Right lung (tissue), 5 donors: ENCODE results near the gene FBN1. TPM values are rescaled to one million over a fixed set of nuclear protein-coding genes. Genes with fewer than 3 reads are reported as not detected.

Source experiments
- DNase-seq, 2 donors: peaks; one replicate each; pipeline ENCODE4 v3.0.0-alpha.2; 2013
- polyA plus RNA-seq, 5 donors: library from polyadenylated mRNA; unstranded; fragments of 120-200 nt; gene quantifications; one replicate each; pipeline versions ENCODE4 v1.2.1 to v1.2.3, GENCODE V29; 2013; ENCODE audit warnings: inconsistent platforms in 1 of 5, low replicate concordance in 1 of 5; ENCODE audit not compliant: insufficient read length in 5 of 5, insufficient read depth in 1 of 5

The FBN1 gene
- polyA plus RNA-seq, 5 donors = 78.7 to 99.3 (median 85.4) TPM

DNA sequence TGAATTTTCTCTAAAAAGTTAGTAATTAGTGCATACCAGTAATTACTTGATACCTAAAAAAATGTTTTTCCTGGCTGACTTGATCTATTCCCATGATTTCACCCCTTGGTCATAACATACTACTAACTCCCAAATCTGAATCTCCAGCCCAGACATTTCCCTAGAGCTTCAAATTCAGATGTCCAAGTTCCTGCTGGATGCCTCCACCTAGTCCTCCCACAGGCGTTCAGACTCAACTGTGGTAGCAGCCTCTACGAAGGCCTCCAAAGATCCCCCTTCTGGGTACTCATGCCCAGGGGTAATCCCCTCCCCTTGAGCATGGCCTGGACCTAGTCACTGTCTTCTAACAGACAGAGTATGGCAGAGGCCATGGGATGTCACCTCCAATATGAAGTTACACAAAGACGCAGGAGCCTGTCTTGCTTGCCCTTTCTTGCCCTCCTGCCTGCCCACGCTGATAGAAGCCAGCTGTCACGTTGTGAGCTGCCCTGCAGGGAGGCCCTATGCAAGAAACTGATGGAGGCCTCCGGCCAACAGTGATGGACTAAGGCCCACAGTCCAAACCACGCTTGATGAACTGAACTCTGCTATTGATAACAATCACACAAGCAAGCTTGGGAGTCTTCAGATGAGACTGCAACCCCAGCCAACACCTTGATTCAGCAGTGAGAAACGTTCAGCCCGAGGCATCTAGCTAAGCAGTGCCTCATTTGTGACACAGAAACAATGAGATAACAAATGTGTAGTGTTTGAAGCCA, 8.6 kb upstream of the FBN1 start:
- no peak for DNase-seq

DNA sequence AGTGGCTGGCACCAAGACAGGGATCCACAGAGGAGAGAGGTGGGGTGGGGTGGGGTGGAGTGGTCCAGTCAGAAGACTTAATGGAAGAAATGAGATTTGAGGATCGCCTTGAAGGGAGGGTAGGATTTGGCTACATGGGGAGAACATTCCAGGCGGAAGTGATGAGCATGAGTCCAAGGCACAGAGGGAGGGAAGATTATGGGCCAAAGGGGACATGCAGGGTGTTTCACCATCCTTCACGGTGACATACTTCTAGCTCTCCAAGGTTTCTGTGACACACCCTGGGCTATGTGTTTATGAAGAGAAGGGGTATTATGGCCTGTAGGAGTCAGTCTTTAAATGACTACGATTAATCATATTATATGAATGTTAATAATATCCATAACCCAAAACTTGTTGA, 7.7 kb upstream of the FBN1 start:
- DNase-seq = no peak

DNA sequence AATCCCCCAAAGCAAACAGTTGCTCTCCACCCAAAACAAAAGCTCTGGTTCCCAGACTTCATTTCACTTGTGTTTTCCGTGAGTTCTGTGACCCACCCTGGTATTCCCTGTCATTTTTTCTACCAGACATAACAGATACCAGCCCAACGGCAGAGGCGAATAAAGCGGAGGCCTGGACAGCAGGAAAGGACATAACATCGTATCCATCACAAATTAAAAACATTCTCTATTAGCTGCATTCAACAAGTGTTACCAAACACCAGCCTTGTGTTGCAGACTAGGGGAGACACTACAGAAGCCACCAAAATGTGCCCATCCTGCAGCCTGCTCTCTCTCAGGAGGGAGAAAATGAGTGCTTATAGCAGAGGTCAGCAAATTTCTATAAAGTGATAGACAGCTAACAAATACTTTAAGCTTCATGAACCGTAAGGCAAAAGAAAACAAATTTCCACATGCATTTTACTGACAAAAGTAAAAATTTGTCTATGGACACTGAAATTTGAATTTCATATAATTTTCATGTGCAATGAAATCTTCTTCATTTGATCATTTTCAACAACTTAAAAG, 7.1 kb upstream of the FBN1 start:
- DNase-seq = no peak

DNA sequence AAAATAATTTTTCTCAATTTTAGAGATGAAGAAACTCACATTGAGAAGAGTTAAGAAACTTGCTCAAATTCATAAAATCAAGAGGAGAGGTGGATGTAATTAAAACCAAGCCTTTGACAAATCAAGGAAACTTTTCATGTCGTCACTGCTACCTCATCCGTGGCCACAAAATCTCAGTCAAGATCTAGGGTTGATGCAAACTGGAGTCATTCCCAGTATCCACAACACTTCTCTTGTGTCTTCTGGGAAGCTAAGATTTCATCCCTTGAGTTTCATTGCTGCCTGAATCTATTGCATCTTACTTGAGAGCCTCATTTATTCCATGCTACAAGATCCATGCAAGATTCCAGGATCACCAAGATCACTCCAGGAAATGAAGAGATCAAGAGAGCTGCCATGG, 5.4 kb upstream of the FBN1 start:
- DNase-seq = no peak

DNA sequence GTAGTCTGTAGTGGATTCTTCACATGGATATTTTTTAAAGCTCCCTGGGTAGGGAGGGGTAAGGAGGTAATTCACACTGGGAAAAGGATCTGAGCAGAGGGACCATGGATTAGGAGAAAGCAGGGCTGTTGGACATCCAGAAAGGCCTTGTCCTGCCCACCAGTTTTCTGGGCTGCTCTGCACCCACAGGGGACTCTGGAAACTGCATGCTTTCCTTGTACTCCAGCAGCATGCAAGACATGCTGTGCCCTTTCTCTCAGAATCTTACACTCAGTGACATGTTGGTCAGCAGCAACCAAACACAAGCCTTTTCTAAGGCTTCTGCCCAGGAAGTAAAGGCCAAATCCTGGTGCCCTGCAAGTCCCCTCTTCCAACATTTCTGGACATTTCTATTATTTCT, 2.5 kb upstream of the FBN1 start:
- peak in 1 of 2 donors; percentile 24 for DNase-seq

DNA sequence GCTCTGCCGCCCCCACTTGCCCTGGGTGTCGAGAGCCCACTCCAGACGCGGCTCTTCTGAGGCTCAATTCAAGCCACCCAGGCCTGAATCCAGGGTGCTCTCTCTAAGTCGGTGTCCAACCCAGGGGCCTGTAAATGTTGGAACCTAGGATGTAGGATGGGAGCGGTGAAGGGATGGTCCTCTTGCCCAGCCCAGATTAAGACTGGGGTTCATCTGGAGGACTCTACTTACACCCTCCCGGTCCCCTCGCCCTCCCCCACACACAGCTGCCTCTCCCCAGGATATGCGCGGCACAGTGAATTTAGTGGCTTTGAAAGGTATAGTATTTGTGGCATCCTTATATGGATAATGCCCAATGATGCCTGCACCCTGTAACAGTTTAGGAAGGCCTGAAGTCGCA, 822 bp upstream of the FBN1 start:
- no peak for DNase-seq

DNA sequence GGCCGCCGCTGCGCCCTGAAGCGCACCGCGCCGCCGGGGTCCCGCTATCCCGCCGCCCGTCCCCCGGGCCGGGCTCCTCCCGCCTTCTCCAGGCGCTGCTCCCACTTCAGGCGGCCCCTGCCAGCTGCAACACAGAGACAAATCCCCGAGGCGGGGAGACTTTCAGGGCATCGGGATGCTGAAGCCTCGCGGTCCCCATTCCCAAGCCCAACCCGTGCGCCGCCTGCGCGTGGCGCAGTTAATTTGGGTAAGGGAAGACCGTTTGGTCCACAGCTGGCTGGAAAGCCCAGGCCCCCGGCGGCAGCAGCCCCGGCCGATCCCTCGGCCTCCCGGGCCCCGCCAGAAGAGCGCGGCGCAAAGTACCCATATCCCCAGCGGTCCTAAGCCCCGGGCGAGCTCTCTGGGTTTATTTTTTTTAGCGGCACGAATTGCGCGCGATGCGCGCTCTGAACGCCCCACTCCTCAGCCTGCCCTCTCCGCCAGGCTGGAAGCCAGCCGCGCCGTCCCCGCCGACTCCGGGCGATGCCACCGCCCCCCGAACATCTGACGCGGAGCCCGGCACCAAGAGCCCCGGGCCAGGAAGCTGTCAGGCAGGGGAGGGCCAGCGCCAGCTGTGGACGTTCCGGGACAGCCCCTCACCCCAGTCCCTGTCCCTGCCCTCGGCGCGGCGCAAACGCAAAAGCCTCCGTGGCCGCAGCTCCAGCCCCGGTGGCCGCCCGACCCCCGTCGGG, 517 bp downstream of the FBN1 start:
- peak; percentile 70 to 74 for DNase-seq

DNA sequence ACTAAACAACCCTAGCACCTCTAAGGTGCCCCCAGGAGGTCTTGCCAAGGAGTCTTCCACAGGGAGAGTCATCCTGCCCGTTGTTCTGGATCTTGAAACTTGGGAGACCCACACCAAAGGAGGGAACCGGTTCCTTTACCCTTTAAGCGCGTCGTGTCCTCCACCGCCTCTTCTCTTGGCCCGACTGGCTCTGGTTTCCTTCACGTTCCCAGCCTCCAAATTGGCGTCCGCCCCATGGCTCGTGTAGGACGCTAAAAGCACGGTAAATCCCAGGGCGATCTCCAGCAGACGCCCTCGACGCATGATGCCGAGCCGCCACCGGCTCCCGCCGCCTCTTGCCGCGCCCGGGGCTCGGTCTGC, 1.1 kb downstream of the FBN1 start:
- no peak for DNase-seq

DNA sequence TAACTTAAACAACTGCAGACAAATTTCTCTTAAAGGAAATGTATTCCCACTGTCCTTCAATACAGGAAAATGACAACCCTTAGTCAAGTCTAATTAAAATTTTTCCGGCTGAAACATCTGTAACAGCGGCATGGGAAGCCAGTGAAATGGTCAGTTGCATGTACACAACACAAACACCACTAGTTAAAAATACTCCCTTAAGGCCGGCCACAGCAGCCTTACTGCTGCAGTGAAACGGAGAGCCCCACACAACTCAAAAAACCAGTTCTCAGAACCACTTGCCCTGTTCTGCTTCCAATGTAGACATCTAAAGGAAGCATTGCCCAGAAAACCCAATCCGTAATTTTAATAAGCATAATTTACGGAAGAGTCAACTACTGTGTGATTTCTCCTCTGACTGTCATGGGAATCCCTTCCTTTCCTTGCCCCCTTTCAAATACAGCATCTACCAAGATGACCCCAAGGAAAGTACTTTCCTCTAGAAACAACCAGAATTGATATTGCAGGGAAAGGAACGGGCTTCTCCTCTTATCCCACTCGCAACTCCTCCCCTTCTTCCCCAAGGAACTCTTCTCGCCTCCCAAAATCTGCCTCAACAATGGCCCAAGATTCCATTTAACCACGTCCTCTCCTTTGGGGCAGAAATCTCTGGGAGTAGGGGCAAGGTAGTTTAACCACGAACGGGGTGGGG, 1.6 kb downstream of the FBN1 start:
- DNase-seq = no peak

DNA sequence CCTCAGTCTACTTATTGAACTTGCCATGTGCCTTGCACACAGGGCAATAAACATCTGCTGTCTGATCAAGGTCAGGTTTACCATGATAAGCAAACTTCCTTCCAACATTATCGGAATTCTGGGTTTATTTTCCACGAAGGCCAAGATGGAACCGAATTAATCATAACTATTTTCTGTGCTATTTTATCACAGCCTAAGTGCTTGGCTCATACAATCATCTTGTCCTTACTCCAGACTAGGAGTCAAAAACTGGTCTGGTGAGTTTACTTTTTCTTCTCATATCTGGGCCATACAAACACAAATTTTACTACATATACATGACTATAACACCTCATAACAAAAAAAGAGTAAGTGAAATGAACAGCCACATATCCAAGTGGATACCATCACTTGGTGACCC, 2.3 kb downstream of the FBN1 start:
- DNase-seq = no peak

DNA sequence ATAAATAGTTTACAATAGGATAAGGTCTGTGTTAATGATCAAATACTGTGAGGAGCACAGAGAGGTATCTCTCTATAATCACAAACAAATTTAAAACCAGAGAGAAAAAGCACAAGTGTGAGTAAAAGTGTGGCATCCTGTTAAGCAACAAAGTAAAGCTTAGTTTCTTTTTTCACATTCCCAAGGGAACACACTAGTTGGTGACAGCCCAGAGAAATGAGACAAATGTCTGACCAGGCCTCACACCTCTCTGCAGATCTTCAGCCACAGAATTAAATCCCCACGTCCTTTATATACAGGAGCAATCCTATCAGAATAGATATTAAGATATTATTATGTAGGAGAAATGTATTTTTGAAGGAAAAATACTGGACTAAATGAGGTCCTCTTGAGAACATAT, 2.7 kb downstream of the FBN1 start:
- no peak for DNase-seq

DNA sequence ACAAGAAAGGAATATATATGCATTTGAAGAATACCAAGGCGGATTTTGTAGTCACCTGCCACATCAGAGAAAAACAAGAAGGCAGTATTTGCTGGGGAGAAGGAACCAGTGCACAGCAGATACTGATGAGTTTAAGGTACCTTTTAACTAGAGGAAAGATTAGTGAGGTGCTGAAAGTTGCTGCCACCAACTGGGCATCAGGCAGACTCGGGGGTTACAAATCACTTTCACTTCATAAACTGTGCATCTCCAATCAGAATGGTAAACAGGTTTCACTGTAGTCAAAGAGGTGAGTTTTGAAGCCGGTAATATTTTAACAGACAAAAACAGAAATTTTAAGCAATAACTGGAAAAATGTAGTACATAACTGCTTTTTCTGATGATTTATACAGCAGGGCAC, 4.1 kb downstream of the FBN1 start:
- DNase-seq = no peak

DNA sequence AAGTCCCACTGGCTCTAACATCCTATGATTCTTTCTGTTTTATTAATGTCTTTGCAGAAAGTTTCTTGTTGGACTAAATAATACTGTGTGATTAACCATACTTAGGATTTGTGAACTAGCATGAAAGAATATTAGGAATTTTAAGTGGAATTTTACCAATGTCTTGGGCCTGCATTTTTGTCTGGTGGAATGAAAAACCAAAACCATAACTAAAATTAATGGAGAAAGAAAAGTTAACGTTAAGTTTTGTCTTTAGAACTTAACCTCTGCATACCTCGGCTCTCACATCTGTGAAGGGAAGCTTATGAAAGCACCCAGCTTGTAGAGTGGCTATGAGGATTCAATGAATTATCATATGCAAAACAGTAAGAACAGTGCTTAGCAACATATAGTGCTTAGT, 6.5 kb downstream of the FBN1 start:
- no peak for DNase-seq

DNA sequence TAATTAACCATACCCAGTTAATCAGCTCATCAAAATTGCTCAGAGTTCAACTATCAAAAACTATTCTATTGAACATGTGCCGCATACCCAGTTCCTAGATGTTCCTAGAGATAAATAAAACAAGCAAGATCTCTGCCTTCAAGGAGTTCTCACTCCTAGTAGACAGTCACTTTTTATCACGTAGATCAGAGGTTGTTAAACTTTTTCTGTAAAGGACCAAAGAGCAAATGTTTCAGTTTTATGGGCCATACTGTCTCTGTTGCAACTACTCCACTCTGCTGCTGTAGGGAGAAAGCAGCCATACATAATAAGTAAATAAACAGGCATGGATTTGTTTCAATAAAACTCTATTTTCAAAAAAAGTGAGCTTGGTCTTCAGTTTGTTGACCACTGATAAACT, 7.9 kb downstream of the FBN1 start:
- DNase-seq = no peak

DNA sequence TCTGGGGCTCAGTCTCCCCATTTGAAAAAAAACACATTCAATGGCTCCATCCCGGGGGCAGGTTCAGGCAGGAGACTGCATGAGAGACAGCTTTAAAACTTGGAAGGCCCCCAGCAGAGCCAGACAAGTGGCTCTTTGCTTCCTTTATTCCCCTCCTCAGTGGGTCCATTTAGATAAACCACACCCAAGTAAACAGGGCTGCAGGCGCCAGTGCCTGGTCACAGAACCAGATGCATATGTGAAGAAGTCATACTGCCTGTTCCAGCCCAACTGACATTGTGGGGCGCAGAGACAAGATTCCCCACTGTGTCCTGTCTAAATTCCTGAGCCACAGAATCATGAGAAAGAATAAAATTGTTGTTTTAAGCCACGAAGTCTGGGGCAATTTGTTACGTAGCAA, 9.0 kb downstream of the FBN1 start:
- DNase-seq = no peak

DNA sequence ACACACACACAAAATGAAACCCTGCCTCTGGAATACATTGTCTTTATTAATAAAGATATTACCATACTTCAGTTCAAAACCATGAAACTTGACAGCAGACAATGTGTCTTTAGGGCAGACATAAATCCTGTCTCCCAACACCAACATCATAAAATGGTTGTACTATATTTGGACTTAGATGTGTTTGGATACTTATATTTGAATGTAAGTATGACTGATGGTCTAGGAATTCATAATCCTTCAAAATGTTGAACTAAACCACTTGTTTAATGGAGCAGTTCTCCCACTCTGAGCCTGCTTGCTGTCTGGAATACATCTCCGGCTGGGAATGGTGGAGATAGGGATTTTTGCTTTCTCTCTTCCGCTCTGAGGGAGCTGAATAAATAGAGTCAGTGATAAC, 10.6 kb downstream of the FBN1 start:
- DNase-seq = no peak

DNA sequence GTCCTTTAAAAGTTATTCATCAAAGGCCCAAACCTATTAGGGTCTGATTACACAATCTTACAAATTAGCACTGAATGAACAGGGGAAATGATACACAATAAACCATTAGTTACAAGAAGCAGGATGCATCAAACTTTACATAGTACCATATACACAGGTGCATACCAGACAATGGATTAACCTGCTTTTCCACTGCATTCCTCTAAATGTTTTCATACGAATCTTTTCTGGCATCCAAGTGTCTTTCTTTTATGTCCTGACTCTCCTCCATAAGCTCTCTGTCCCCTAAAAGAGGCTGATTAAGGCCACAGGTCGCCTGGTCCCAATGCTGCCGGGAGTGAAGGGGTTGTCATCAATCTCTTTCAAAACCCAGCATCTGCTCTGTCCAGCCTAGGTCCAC, 11.4 kb downstream of the FBN1 start:
- no peak for DNase-seq

DNA sequence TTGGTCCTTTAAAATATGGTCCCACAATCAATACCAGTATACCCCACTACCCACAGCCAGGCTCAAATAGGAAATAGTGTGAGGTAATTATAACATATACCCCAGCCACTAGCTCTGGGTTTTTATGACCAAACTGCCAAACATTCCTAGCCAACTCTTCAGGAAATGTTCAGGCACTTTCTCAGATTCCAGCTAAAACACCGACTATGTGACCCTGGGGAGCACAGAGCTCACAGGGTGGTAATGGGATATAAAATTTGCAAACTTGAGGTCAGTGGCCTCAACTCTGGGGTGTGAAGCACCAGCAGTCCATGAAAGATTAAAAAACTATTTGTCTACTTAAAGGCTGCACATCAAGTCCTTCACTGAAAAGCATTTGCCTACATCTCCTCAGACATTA, 12.9 kb downstream of the FBN1 start:
- DNase-seq = no peak

DNA sequence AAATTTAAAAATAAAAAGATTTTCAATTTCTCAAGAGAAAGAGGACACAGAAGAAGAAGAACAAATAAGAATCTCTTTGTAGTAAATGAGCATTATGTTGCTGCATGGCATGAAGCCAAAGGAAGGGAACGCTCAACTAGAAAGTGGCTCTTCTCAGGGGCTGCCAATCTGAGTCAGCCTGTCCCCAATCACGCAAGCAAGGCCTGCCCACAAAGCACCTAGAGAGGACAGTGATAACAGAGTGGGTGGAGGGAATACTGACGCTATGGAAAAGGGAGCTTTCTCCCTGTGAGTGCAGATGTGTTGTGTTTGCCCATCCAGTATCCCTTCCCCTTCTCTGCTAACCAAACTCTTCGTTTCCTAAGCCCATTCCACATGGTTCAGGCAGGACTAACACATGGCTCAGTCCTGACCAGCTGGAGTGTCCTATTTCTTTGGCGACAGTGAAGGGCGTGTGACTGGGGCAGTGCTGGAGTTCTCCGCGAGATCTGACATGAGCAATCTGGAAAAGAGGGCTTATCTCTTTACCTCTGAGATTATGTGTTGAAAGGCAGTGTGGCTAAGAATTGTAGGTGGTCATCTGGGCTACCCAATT, 14.2 kb downstream of the FBN1 start:
- DNase-seq = no peak

DNA sequence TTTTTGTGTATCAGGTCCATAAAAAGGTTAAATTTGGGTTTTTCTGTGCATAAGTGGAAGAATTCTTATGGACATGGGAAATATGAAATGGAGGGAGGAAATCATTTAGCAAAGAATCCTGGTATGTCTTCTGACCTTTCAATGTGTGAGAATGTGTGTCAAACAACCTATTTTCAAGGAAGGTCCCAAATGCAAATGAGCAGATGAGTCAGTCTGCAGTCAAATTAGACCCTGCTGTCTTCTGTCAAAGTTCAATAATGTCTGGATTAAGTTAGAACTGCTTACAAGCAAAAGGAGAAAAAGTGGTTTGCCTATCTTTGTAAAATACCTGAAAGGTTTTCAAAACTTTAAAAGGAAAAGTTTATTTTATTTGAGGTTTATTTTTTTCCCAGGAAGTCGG, 15.3 kb downstream of the FBN1 start:
- DNase-seq = no peak

DNA sequence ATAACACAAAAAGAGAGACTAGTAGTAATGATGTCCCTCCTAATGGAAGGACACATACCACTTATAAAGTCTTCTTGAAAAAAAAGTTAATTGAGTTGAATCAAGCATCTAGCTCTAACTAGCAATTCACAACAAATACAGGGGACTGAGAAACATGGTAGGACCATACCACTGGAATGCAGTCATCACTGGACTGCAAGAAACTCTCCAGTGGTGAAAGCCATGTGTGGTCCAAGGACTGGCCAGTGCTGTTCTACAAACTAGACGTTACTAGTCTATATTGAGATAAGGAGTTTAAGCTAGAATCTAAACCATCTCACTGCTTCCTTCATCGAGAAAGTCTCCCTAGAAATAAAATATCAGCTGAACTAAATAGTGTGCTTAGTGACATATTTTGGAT, 16.7 kb downstream of the FBN1 start:
- no peak for DNase-seq

DNA sequence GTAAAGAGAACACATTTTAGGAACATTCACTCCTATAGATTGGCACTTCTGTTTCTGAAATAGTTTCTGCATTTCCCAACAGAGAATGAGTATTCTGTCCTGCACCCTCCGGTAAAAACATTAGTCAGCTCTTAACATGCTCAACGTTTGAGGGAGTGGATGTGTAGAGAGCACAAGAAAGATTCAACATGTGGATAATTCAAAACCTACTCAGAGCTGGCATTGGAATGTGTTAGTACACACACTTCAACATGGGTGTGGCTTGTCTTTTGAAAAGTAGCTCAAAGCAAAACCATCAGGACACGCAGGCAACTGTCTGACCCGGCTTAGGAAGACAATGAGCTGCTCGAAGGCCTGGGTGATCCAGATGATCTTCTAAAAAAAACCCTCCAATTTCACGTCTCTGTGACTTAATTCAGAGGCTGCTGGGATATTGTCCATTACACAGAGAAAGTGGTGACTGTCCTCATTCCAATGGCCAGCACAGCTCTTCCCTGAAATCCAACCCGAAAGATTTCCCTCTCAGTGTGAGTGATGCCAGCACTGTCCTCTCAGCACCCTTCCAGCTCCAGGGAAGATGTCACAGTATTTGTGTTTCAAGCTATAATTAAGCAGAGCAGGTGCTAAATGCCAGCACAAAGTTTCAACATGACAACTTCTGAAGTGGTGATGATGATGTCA, 18.1 kb downstream of the FBN1 start:
- DNase-seq = no peak
